ENCODE results near the gene ZNF407.

- no peak for TF ChIP-seq CTCF (IDR thresholded peaks at IDR 0.05; ENCODE audit: low read depth, low read length, poor library complexity, severe bottlenecking)
- TF ChIP-seq EZH2phosphoT487 (IDR thresholded peaks at IDR 0.05; ENCODE audit: borderline replicate concordance, low read length) = no peak
Observed at GRCh38 chr18:74957588-74958224, 360.0 kb downstream of the ZNF407 start.
